ENCODE results near the gene PCYT1A. TPM values are rescaled to one million over a fixed set of nuclear protein-coding genes. Genes with fewer than 3 reads are reported as not detected.
"Not testable (repeated sequence)": the region's sequence is repeated elsewhere in the genome, so short reads cannot be mapped to it uniquely, and the experiment has no call there.

Gene PCYT1A
- total and polyA plus RNA-seq, 2 donors (not counting 3 experiments of a cell fraction or from before 2014, with no cell fraction given) = 50.3 to 65.5 TPM

GRCh38 chr3:196302551-196302950 is 15.0 kb upstream of the PCYT1A start:
- intact Hi-C loops (cut with micrococcal nuclease); H2AFZ ChIP-seq (ENCODE audit: low read depth, low read length); H3K4me2 ChIP-seq (ENCODE audit: insufficient read depth, low read length); H3K9ac ChIP-seq (replicated peaks; ENCODE audit: extremely low read depth, insufficient read depth, low read length); dilution Hi-C loops (cut with MboI; ENCODE audit: extremely low pct_ligation_motif_present, low sequenced_read_pairs); H3K79me2 ChIP-seq (ENCODE audit: control insufficient read depth, insufficient read depth, low read length); H3K4me1 ChIP-seq (ENCODE audit: control insufficient read depth, extremely low read depth, insufficient read depth, low read length); BruUV-seq (replicated peaks); H3K9me3 ChIP-seq (replicated peaks; ENCODE audit: control insufficient read depth, insufficient read depth, low read length); H3K4me3 ChIP-seq (replicated peaks in 1 of 3; ENCODE audit: insufficient read depth in 1 of 3, low read depth in 1 of 3, low read length in 3 of 3); DNase-seq (ENCODE audit: low read depth, low spot score); H3K9me1 ChIP-seq (replicated peaks; ENCODE audit: control insufficient read depth, extremely low read depth, insufficient read depth, low read length); CTCF ChIA-PET; H4K20me1 ChIP-seq (replicated peaks; ENCODE audit: control insufficient read depth, extremely low read depth, insufficient read depth, low read length); H3K27ac ChIP-seq (ENCODE audit: insufficient read depth, low read depth, low read length); H3K27me3 ChIP-seq (ENCODE audit: control insufficient read depth in 2 of 2, insufficient read depth in 2 of 2, low read length in 2 of 2); POLR2A ChIA-PET; FAIRE-seq; H3K36me3 ChIP-seq (ENCODE audit: control insufficient read depth in 2 of 2, extremely low read depth in 1 of 2, insufficient read depth in 2 of 2, low read length in 2 of 2): not testable (repeated sequence)

- TF ChIP-seq EZH2 (IDR thresholded peaks at IDR 0.05; ENCODE audit: borderline replicate concordance, low read depth, low read length, severe bottlenecking) = no peak
- no peak for TF ChIP-seq POLR2AphosphoS5 (IDR thresholded peaks at IDR 0.05; ENCODE audit: insufficient read depth, low read depth, low read length)
- Histone ChIP-seq H3K4me3 (replicated peaks in 1 of 3; ENCODE audit: insufficient read depth in 1 of 3, low read depth in 1 of 3, low read length in 3 of 3) (no peak overlapping the region), H3K79me2 (ENCODE audit: control insufficient read depth, insufficient read depth, low read length) (no peaks in the 10 kb centered on the region), H3K27me3 (ENCODE audit: control insufficient read depth in 2 of 2, insufficient read depth in 2 of 2, low read length in 2 of 2) (no peaks in the 10 kb centered on the region), H3K9ac (replicated peaks; ENCODE audit: extremely low read depth, insufficient read depth, low read length) (no peak overlapping the region), H2AFZ (ENCODE audit: low read depth, low read length) (no peak overlapping the region), H3K27ac (ENCODE audit: insufficient read depth, low read depth, low read length) (no peak overlapping the region), H3K4me2 (ENCODE audit: insufficient read depth, low read length) (no peak overlapping the region), H3K4me1 (ENCODE audit: control insufficient read depth, extremely low read depth, insufficient read depth, low read length) (no peaks in the 10 kb centered on the region), H3K36me3 (ENCODE audit: control insufficient read depth in 2 of 2, extremely low read depth in 1 of 2, insufficient read depth in 2 of 2, low read length in 2 of 2) (no peaks in the 10 kb centered on the region), H4K20me1 (replicated peaks; ENCODE audit: control insufficient read depth, extremely low read depth, insufficient read depth, low read length) (no peaks in the 10 kb centered on the region), H3K9me1 (replicated peaks; ENCODE audit: control insufficient read depth, extremely low read depth, insufficient read depth, low read length) (no peaks in the 10 kb centered on the region), H3K9me3 (replicated peaks; ENCODE audit: control insufficient read depth, insufficient read depth, low read length) (no peaks in the 10 kb centered on the region)
- no peak for DNase-seq (ENCODE audit: low read depth, low spot score)
- dilution Hi-C loops (cut with MboI; ENCODE audit: extremely low pct_ligation_motif_present, low sequenced_read_pairs) (no loop called here), intact Hi-C loops (cut with micrococcal nuclease) (no loop called here)
- no TSS peak for BruUV-seq (replicated peaks)
- ChIA-PET CTCF (interaction anchor here (1.5 kb wide), 1 partner anchor 45 kb away, joined by 4 read pairs; no protein-coding TSS in a partner anchor), POLR2A (interaction anchor here (1.1 kb wide), 1 partner anchor 19 kb away, joined by 3 read pairs; the partner anchor contains the start of gene DYNLT2B)
- no peak for FAIRE-seq
Measured at GRCh38 chr3:196298521-196298920, 11.0 kb upstream of the PCYT1A start.
